Common myeloid progenitor, CD34-positive (primary cell): ENCODE results near the gene PROK2.

Source experiments
- CTCF ChIA-PET: fragments of 350-600 bp; sonication (Branson Sonifier 250); formaldehyde crosslinking; loops from one replicate; lab custom pipeline; 2021; ENCODE audit warnings: antibody characterized with exemption; lab: Charles Lee
- POLR2A ChIA-PET: fragments of 350-600 bp; sonication (Branson Sonifier 250); formaldehyde crosslinking; loops from one replicate; lab custom pipeline; 2021; ENCODE audit warnings: antibody characterized with exemption; lab: Charles Lee
- DNase-seq, 3 donors: peaks; one replicate each; pipeline versions ENCODE4 v3.0.0 to v3.0.0-alpha.2; 2013
- H3K27ac ChIP-seq, 2 experiments: 1 replicate in 1 of 2; 2 replicates in 1 of 2; pipeline ENCODE4 v1.7.0; 2013; ENCODE audit warnings: inconsistent platforms in 2 of 2, low read length in 2 of 2, mild to moderate bottlenecking in 2 of 2, low read depth in 1 of 2, moderate library complexity in 1 of 2; ENCODE audit not compliant: severe bottlenecking in 2 of 2, insufficient read depth in 1 of 2, poor library complexity in 1 of 2
- H3K27me3 ChIP-seq, 5 experiments: replicated peaks in 2 of 5; 1 replicate in 3 of 5; 2 replicates in 2 of 5; pipeline versions ENCODE4 v1.6.1 to v1.7.0; 2013; ENCODE audit warnings: low read length in 4 of 5, mild to moderate bottlenecking in 2 of 5, moderate library complexity in 2 of 5, inconsistent platforms in 1 of 5; ENCODE audit not compliant: insufficient read depth in 5 of 5, control insufficient read depth in 4 of 5
- H3K36me3 ChIP-seq, 4 experiments: 1 replicate in 2 of 4; 2 replicates in 2 of 4; pipeline versions ENCODE4 v1.6.1 to v1.7.0; 2013; ENCODE audit warnings: low read length in 3 of 4, control low read depth in 1 of 4, mild to moderate bottlenecking in 1 of 4; ENCODE audit not compliant: control insufficient read depth in 4 of 4, insufficient read depth in 4 of 4
- H3K4me1 ChIP-seq, 4 experiments: 1 replicate in 3 of 4; 2 replicates in 1 of 4; pipeline versions ENCODE4 v1.6.1 to v1.7.1; 2013; ENCODE audit warnings: low read length in 3 of 4, mild to moderate bottlenecking in 3 of 4, control low read depth in 1 of 4, inconsistent platforms in 1 of 4, moderate library complexity in 1 of 4; ENCODE audit not compliant: control insufficient read depth in 4 of 4, insufficient read depth in 4 of 4; ENCODE audit errors: control extremely low read depth in 1 of 4
- H3K4me3 ChIP-seq, 7 experiments: 1 replicate in 4 of 7; 2 replicates in 3 of 7; pipeline versions ENCODE4 v1.5.1 to v1.7.0; 2013; ENCODE audit warnings: mild to moderate bottlenecking in 7 of 7, low read length in 6 of 7, moderate library complexity in 6 of 7, inconsistent platforms in 2 of 7, low read depth in 2 of 7, control low read depth in 1 of 7; ENCODE audit not compliant: insufficient read depth in 4 of 7, control insufficient read depth in 1 of 7; ENCODE audit errors: extremely low read depth in 1 of 7
- H3K9me3 ChIP-seq, 5 experiments: 1 replicate in 4 of 5; 2 replicates in 1 of 5; pipeline versions ENCODE4 v1.6.1 to v1.7.1; 2013; ENCODE audit warnings: low read length in 4 of 5, mild to moderate bottlenecking in 2 of 5, inconsistent platforms in 1 of 5, low read depth in 1 of 5, moderate library complexity in 1 of 5; ENCODE audit not compliant: control insufficient read depth in 4 of 5, insufficient read depth in 2 of 5; ENCODE audit errors: control extremely low read depth in 1 of 5
- WGBS: methylation state at CpG from one replicate; pipeline ENCODE4 v1.1.5; 2013; ENCODE audit not compliant: insufficient coverage; 5-methylcytosine and 5-hydroxymethylcytosine counted together

PROK2 gene

DNA sequence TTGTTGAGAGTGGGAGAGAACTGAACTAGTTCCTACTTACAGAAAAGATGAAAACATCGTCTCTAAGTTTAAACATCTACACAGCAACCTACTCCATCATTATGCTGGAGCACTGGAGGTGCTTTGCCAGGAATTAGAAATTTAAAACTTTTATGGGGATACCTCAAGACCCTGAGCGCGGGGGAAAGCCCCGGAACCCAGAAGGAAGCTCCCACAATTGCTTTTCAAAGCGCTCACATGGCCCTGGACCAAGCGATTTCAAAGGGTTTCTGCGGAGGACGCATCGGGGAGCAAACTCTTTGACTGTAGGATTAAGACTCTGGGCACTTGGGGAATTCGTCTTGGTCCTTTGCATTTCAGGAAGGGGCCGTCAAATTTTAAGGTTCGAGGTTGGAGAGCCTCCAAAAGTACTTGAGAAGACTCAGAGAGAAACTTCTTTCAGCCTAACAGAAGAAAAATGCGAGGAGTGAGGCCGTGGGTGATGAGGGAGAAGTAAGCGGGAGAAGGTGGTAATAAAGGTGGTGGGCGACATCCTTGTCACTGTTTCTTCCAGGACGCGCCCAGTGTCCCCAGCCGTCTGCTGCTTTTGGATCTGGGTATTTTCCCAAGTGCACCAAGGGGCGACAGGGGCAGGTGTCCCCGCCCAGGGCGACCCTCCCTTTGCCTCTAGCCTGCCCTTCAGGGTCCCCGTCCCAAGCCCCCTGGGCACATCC is 591 bp downstream of the PROK2 start:
- H3K27me3 ChIP-seq: peaks cover 0 to 39% (median 29%) of the 10 kb centered on the region in 5 experiments
- peaks cover 0 to 4% (median 0%) of the 10 kb centered on the region in 4 experiments for H3K36me3 ChIP-seq
- ChIA-PET POLR2A (no interaction called here), CTCF (interaction anchor here (0.9 to 1.4 kb wide), 4 partner anchors 8 to 55 kb away, joined by 3 read pairs; no protein-coding TSS in a partner anchor)
- H3K27ac ChIP-seq: no peak overlapping the region
- 4% methylated on average over 18 of the region's 23 CpGs for WGBS
- H3K9me3 ChIP-seq: no peaks in the 10 kb centered on the region
- H3K4me3 ChIP-seq: peak overlapping the region; percentile 13 to 91 (median 66)
- DNase-seq: peak in 2 of 3 donors; percentile 38 to 45
- peaks cover 10 to 54% (median 41%) of the 10 kb centered on the region in 4 experiments for H3K4me1 ChIP-seq

DNA sequence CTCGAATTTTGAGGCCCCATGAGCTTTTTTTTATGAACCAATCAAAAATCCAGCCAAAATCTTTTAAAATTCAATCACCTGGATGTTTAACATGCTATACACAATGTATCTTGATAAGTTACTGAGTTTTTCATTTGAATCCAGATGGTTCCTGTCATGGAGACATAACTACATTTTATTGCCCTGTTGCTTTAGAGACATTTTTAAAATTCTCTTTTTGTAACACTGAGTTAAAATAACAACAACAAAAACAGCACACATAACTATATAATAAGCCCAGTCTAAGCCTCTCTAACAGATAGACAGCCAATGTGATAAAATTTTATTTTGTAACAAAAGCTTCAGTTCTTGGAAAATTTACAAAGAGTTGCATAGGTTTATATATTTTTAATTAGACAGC is 1.8 kb downstream of the PROK2 start:
- Histone ChIP-seq H3K4me3 (peak overlapping the region in 3 of 7 experiments; percentile 78 to 91 (median 81)), H3K4me1 (peaks cover 16 to 66% (median 47%) of the 10 kb centered on the region in 4 experiments), H3K36me3 (peaks cover 0 to 4% (median 0%) of the 10 kb centered on the region in 4 experiments), H3K27ac (no peak overlapping the region), H3K9me3 (no peaks in the 10 kb centered on the region), H3K27me3 (peaks cover 0 to 39% (median 29%) of the 10 kb centered on the region in 5 experiments)
- no peak for DNase-seq
- 60% methylated on average over 1 of the region's 1 CpG for WGBS
- POLR2A ChIA-PET: no interaction called here
- CTCF ChIA-PET: interaction anchor here (0.6 to 1.4 kb wide), 4 partner anchors 10 to 1042 kb away, joined by 3 read pairs; no protein-coding TSS in a partner anchor

DNA sequence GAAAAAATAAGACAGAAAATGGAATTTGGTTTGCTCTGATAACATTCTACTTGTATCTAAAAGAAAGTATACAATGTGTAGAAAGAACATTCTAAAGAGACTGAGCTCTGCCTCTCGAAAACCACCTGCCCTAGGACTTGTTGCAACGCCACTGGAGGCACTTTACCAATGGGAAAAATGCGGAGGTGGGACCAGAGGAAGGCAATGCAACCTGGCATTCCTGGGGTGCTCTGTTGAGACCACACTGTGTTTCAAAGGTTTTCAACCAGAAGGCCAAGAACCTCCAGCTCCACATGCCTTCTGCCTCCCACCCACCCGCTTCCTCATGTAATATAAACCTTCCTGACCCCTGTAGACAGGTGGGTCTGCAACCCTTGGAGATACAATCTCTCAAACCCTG is 4.5 kb downstream of the PROK2 start:
- peaks cover 0 to 22% (median 20%) of the 10 kb centered on the region in 5 experiments for H3K27me3 ChIP-seq
- WGBS: 49% methylated on average over 4 of the region's 4 CpGs
- H3K9me3 ChIP-seq: no peaks in the 10 kb centered on the region
- DNase-seq: no peak
- H3K4me1 ChIP-seq: peaks cover 16 to 75% (median 43%) of the 10 kb centered on the region in 4 experiments
- H3K4me3 ChIP-seq: peak overlapping the region in 3 of 7 experiments; percentile 59 to 63 (median 60)
- POLR2A ChIA-PET: interaction anchor here (0.8 kb wide), 1 partner anchor 26 kb away, joined by 4 read pairs; no protein-coding TSS in a partner anchor
- peaks cover 0 to 9% (median 0%) of the 10 kb centered on the region in 4 experiments for H3K36me3 ChIP-seq
- peak overlapping the region in 1 of 2 experiments; percentile 16 for H3K27ac ChIP-seq
- CTCF ChIA-PET: interaction anchor here (1.0 to 2.9 kb wide), 6 partner anchors 12 to 52 kb away, joined by 3 to 11 read pairs (median 3); partner anchors contain the start of gene GPR27

GRCh38 chr3:71779674-71780377 is 5.1 kb downstream of the PROK2 start:
- peaks cover 16 to 71% (median 37%) of the 10 kb centered on the region in 4 experiments for H3K4me1 ChIP-seq
- H3K4me3 ChIP-seq: peak overlapping the region in 5 of 7 experiments; percentile 15 to 63 (median 59)
- H3K27ac ChIP-seq: peak overlapping the region; percentile 16 to 76
- POLR2A ChIA-PET: interaction anchor here (0.6 to 0.8 kb wide), 2 partner anchors 25 to 64 kb away, joined by 3 to 4 read pairs; no protein-coding TSS in a partner anchor
- peaks cover 0 to 12% (median 0%) of the 10 kb centered on the region in 4 experiments for H3K36me3 ChIP-seq
- WGBS: 26% methylated on average over 3 of the region's 6 CpGs
- no peaks in the 10 kb centered on the region for H3K9me3 ChIP-seq
- DNase-seq: peak; percentile 81 to 96 (median 93)
- peaks cover 0 to 21% (median 16%) of the 10 kb centered on the region in 5 experiments for H3K27me3 ChIP-seq
- CTCF ChIA-PET: interaction anchor here (1.0 to 2.9 kb wide), 7 partner anchors 13 to 52 kb away, joined by 3 to 11 read pairs (median 3); partner anchors contain the start of gene GPR27

DNA sequence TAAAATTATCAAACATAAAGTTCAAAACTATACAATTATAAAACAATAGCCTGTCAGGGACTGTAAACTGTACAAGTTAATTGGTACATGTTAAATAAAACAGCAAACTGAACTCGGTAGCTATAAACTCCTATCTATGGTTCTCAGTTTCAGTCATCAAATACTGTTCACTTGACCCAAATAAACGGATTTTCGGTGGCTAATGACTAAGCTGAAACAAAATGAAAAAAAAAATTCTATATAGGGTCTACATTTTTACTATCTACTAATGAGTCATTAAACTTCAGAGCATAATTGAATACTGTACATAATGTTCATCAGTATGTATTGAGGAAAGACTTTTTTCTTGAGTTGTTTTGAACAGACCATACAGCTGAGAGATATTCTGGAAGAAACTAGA is 6.6 kb downstream of the PROK2 start:
- 100% methylated on average over 1 of the region's 3 CpGs for WGBS
- H3K4me1 ChIP-seq: peaks cover 13 to 59% (median 29%) of the 10 kb centered on the region in 4 experiments
- H3K9me3 ChIP-seq: no peaks in the 10 kb centered on the region
- peaks cover 0 to 19% (median 0%) of the 10 kb centered on the region in 4 experiments for H3K36me3 ChIP-seq
- ChIA-PET CTCF (interaction anchor here (0.6 to 2.3 kb wide), 2 partner anchors 49 to 318 kb away, joined by 3 to 7 read pairs; no protein-coding TSS in a partner anchor), POLR2A (no interaction called here)
- DNase-seq: peak in 2 of 3 donors; percentile 20 to 27
- no peak overlapping the region for H3K27ac ChIP-seq
- no peak overlapping the region for H3K4me3 ChIP-seq
- H3K27me3 ChIP-seq: peaks cover 0 to 9% (median under 1%) of the 10 kb centered on the region in 5 experiments

DNA sequence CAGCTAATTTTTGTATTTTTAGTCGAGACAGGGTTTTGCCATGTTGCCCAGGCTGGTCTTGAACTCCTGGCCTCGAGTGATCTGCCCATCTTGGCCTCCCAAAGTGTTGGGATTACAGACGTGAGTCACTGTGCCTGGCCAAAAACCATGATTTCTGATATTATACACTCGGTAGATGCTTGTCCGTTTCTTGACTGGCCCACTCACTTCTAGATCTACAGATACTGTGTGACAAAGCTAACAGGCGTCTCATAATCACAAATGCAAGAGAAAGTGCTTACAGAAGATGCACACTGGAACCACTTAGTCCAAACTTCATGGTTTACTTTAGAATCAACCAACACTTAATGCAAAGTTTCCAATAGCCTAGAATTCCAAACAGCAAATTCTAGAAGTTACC is 8.4 kb downstream of the PROK2 start:
- Histone ChIP-seq H3K27ac (no peak overlapping the region), H3K9me3 (no peaks in the 10 kb centered on the region), H3K27me3 (no peaks in the 10 kb centered on the region), H3K4me3 (no peak overlapping the region), H3K4me1 (peaks cover 13 to 50% (median 27%) of the 10 kb centered on the region in 4 experiments), H3K36me3 (peaks cover 0 to 24% (median 0%) of the 10 kb centered on the region in 4 experiments)
- CTCF ChIA-PET: interaction anchor here (1.0 to 2.3 kb wide), 3 partner anchors 15 to 65 kb away, joined by 3 to 7 read pairs (median 6); no protein-coding TSS in a partner anchor
- WGBS: 90% methylated on average over 6 of the region's 6 CpGs
- DNase-seq: no peak
- POLR2A ChIA-PET: no interaction called here
